A549 (cell line): Measurements from ENCODE around the gene GPATCH3. TPM values are rescaled to one million over a fixed set of nuclear protein-coding genes. Genes with fewer than 3 reads are reported as not detected.

Experiments
- ATAC-seq, 2 experiments: fragments of 200-7000 bp in 1 of 2; fragments of >200 bp in 1 of 2; cut with Nextera tagmentation in 1 of 2; cut with Tn5 transposase in 1 of 2; 3 replicates each; pipeline versions ENCODE4 v1.8.0 to v1.9.1; 2018 to 2020; ENCODE audit warnings: mild to moderate bottlenecking in 1 of 2, moderate library complexity in 1 of 2
- CTCF ChIA-PET: fragments of 300-600 bp; sonication (Branson Sonifier 250); formaldehyde crosslinking; extraction: SDS; loops from one replicate; lab custom pipeline; 2021; ENCODE audit warnings: antibody characterized with exemption, inconsistent platforms; lab: Yijun Ruan, JAX
- POLR2A ChIA-PET: fragments of 350-600 bp; formaldehyde crosslinking; extraction: SDS; loops from one replicate; lab custom pipeline; 2021; ENCODE audit warnings: antibody characterized with exemption, inconsistent platforms; lab: Yijun Ruan, JAX
- DNase-seq, 2 experiments: peaks; one replicate each; pipeline versions ENCODE4 v3.0.0 to v3.0.0-alpha.2; 2011 to 2016; ENCODE audit warnings: low read depth in 1 of 2, low spot score in 1 of 2
- FAIRE-seq: peaks from 2 replicates; lab custom pipeline; 2011; peaks lifted over from hg19 to GRCh38; lab: Jason Lieb, UNC
- H3K27ac ChIP-seq, 2 experiments: fragments of >200 bp; sonication (Bioruptor Twin); formaldehyde crosslinking; 3 replicates each; pipeline ENCODE4 v1.5.1; 2016 to 2017
- H3K4me1 ChIP-seq: fragments of >200 bp; sonication (Bioruptor Twin); formaldehyde crosslinking; 3 replicates; pipeline ENCODE4 v1.6.1; 2016
- H3K4me2 ChIP-seq: fragments of >200 bp; sonication (Bioruptor Twin); formaldehyde crosslinking; 3 replicates; pipeline ENCODE4 v1.6.1; 2016
- H3K4me3 ChIP-seq: fragments of >200 bp; sonication (Bioruptor Twin); formaldehyde crosslinking; 3 replicates; pipeline ENCODE4 v1.5.1; 2016
- H3K9me3 ChIP-seq: fragments of >200 bp; sonication (Bioruptor Twin); formaldehyde crosslinking; 3 replicates; pipeline ENCODE4 v1.6.1; 2016
- CBX8 ChIP-seq: fragments of 200-600 bp; sonication (generic); IDR thresholded peaks from 2 replicates; pipeline ENCODE4 v1.6.1; 2016
- CHD2 ChIP-seq: fragments of 150-350 bp; IDR thresholded peaks from 2 replicates; pipeline ENCODE4 v1.6.1; 2014; ENCODE audit warnings: low read length; ENCODE audit not compliant: partially characterized antibody
- CHD4 ChIP-seq: fragments of 200-600 bp; sonication (generic); IDR thresholded peaks from 2 replicates; pipeline ENCODE4 v1.6.1; 2016; ENCODE audit warnings: antibody characterized with exemption, mild to moderate bottlenecking, borderline replicate concordance
- EHMT2 ChIP-seq: fragments of 200-600 bp; sonication (generic); IDR thresholded peaks from 2 replicates; pipeline ENCODE4 v1.6.1; 2016; ENCODE audit warnings: antibody characterized with exemption, low read depth, mild to moderate bottlenecking, moderate library complexity
- JUN ChIP-seq, 2 experiments: fragments of >200 bp; sonication (Bioruptor Twin); formaldehyde crosslinking; IDR thresholded peaks; 2 replicates in 1 of 2; 3 replicates in 1 of 2; pipeline ENCODE4 v1.6.1; 2016 to 2017
- MAFK ChIP-seq: fragments of 450-650 bp; IDR thresholded peaks from 2 replicates; pipeline ENCODE4 v1.6.1; 2014; ENCODE audit not compliant: partially characterized antibody
- PHF8 ChIP-seq: fragments of 200-600 bp; sonication (generic); IDR thresholded peaks from 2 replicates; pipeline ENCODE4 v1.6.1; 2016; ENCODE audit warnings: low read depth, mild to moderate bottlenecking, antibody characterized with exemption, moderate library complexity, borderline replicate concordance
- POLR2A ChIP-seq: IDR thresholded peaks from 2 replicates; pipeline ENCODE4 v1.6.1; 2012; ENCODE audit warnings: mild to moderate bottlenecking, low read length
- POLR2AphosphoS2 ChIP-seq: conservative IDR thresholded peaks from 2 replicates; pipeline ENCODE4 v1.6.1; 2012; ENCODE audit warnings: low read length, improper control_type of control experiment, inconsistent platforms
- RNF2 ChIP-seq: fragments of 200-600 bp; sonication (generic); IDR thresholded peaks from 2 replicates; pipeline ENCODE4 v1.6.1; 2016; ENCODE audit warnings: low read depth, mild to moderate bottlenecking, antibody characterized with exemption, moderate library complexity, borderline replicate concordance
- SMC3 ChIP-seq: fragments of >200 bp; sonication (Bioruptor Twin); formaldehyde crosslinking; IDR thresholded peaks from 3 replicates; pipeline ENCODE4 v1.6.1; 2018; ENCODE audit warnings: inconsistent platforms
- SREBF2 ChIP-seq: fragments of 450-650 bp; IDR thresholded peaks from 2 replicates; pipeline ENCODE4 v1.6.1; 2014; ENCODE audit warnings: mild to moderate bottlenecking, moderate library complexity
- ZNF302 ChIP-seq: fragments of 250-450 bp; sonication (Bioruptor Pico); IDR thresholded peaks from 2 replicates; pipeline ENCODE4 v1.9.0; 2021; ENCODE audit warnings: inconsistent platforms, mild to moderate bottlenecking, moderate library complexity
- WGBS: methylation state at CpG from one replicate; pipeline ENCODE4 v1.1.6; 2017; ENCODE audit errors: missing lambda C conversion rate; 5-methylcytosine and 5-hydroxymethylcytosine counted together
- polyA plus RNA-seq, 4 experiments: library from polyadenylated mRNA; depleted of rRNA in 3 of 4; stranded (reverse); fragments of >200 nt; fragmentation: RNase III in 1 of 4; extraction: RNeasy Plus Mini Kit Qiagen cat#74134 plus additional on column Dnase treatment in 1 of 4; gene quantifications; 2 replicates in 3 of 4; 3 replicates in 1 of 4; pipeline ENCODE4 v1.2.3, GENCODE V29; 2011 to 2017
- TF ChIP-seq, protein P1 (sequence below): fragments of >200 bp; sonication (Bioruptor Twin); formaldehyde crosslinking; IDR thresholded peaks from 3 replicates; pipeline ENCODE4 v1.6.1; 2016
- TF ChIP-seq, protein P2 (sequence below): IDR thresholded peaks from 2 replicates; pipeline ENCODE4 v1.6.1; 2012; ENCODE audit warnings: low read depth, borderline replicate concordance
- TF ChIP-seq, protein P3 (sequence below): fragments of 200-600 bp; sonication (generic); IDR thresholded peaks from 2 replicates; pipeline ENCODE4 v1.6.1; 2016; ENCODE audit warnings: antibody characterized with exemption, mild to moderate bottlenecking, moderate library complexity
- TF ChIP-seq, protein P4 (sequence below): IDR thresholded peaks from 2 replicates; pipeline ENCODE4 v1.6.1; 2012
- TF ChIP-seq, protein P5 (sequence below): fragments of >200 bp; sonication (Bioruptor Twin); formaldehyde crosslinking; IDR thresholded peaks from 2 replicates; pipeline ENCODE4 v1.6.1; 2016
- TF ChIP-seq, protein P6 (sequence below): fragments of >200 bp; sonication (Bioruptor Twin); formaldehyde crosslinking; IDR thresholded peaks from 3 replicates; pipeline ENCODE4 v1.5.1; 2016

The GPATCH3 gene
- polyA plus RNA-seq, 2 of the 4 experiments (the other 2 are of a cell fraction): 5.4 to 8.7 TPM

DNA sequence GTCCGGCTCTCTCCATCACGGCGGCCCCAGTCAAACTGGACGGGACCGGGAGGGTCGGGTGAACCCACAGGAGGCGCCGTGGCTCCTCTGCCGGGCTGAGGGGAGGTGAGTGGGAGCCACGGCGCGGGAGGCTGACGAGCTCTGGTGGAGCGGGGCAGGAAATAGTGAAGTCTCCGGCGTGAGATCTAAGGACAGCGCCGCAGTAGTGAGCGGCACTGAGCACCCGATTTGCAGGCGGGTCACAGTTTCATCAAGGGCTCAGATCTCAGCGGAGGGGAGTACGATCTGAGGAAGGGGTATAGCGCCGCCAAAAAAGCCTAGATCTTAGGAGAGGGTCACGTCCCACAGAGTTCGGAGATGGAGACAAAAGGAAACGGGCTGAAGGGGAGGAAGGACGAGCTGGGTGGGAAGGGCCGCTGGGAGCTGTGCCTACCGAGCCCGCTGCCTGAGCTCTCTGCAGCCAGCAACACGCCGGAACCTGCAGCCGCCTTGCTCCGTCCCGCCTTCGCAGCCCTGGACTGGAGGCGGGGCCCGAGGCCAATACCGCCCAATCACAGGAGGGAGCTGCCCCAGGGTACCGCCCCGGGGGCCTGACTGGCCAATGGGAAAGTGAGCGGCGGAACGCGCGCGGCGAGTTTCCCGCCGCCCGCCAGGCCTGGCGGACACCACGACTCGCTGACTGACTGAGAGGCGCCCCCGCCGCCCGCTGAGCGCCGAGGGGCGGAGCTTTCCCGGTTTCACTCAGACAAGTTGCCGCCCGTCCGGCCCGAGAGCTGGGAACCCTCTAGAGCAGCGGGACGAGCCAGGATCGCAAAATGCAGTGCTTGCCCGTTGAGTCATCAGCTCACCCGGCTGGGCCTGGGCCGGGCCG lies 35.4 kb downstream of the GPATCH3 start (continued):
- TF ChIP-seq, protein P1, sequence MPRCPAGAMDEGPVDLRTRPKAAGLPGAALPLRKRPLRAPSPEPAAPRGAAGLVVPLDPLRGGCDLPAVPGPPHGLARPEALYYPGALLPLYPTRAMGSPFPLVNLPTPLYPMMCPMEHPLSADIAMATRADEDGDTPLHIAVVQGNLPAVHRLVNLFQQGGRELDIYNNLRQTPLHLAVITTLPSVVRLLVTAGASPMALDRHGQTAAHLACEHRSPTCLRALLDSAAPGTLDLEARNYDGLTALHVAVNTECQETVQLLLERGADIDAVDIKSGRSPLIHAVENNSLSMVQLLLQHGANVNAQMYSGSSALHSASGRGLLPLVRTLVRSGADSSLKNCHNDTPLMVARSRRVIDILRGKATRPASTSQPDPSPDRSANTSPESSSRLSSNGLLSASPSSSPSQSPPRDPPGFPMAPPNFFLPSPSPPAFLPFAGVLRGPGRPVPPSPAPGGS: peak; percentile 45; the same call in 1 of the 3 replicates
- TF ChIP-seq CHD4 (no peak), RNF2 (no peak), CBX8 (no peak), EHMT2 (no peak), SREBF2 (no peak)

DNA sequence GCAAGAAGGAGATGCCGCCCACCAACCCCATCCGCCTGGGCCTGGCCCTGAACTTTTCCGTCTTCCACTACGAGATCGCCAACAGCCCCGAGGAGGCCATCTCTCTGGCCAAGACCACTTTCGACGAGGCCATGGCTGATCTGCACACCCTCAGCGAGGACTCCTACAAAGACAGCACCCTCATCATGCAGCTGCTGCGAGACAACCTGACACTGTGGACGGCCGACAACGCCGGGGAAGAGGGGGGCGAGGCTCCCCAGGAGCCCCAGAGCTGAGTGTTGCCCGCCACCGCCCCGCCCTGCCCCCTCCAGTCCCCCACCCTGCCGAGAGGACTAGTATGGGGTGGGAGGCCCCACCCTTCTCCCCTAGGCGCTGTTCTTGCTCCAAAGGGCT lies 36.6 kb downstream of the GPATCH3 start:
- Histone ChIP-seq H3K9me3 (no peaks in the 10 kb centered on the region), H3K4me2 (peak overlapping the region; percentile 100), H3K27ac (peak overlapping the region; percentile 90 to 99), H3K4me3 (peak overlapping the region; percentile 66), H3K4me1 (peaks cover 30% of the 10 kb centered on the region)
- peak; percentile 1 to 4; a peak in 4 of 6 replicates for ATAC-seq
- DNase-seq: no peak
- ChIA-PET CTCF (interaction anchor here (0.8 to 7.2 kb wide), 6 partner anchors 14 to 261 kb away, joined by 3 to 57 read pairs (median 13); no protein-coding TSS in a partner anchor), POLR2A (interaction anchor here (0.6 to 1.4 kb wide), 2 partner anchors 15 to 130 kb away, joined by 5 read pairs; partner anchors contain the start of gene TRNP1)
- TF ChIP-seq, protein P2, sequence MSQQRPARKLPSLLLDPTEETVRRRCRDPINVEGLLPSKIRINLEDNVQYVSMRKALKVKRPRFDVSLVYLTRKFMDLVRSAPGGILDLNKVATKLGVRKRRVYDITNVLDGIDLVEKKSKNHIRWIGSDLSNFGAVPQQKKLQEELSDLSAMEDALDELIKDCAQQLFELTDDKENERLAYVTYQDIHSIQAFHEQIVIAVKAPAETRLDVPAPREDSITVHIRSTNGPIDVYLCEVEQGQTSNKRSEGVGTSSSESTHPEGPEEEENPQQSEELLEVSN: 0 out of 2 replicates have a peak, but pooled peaks have one; percentile 6
- TF ChIP-seq POLR2AphosphoS2: no peak
- 0% methylated on average over 4 of the region's 20 CpGs for WGBS
- no peak for FAIRE-seq

DNA sequence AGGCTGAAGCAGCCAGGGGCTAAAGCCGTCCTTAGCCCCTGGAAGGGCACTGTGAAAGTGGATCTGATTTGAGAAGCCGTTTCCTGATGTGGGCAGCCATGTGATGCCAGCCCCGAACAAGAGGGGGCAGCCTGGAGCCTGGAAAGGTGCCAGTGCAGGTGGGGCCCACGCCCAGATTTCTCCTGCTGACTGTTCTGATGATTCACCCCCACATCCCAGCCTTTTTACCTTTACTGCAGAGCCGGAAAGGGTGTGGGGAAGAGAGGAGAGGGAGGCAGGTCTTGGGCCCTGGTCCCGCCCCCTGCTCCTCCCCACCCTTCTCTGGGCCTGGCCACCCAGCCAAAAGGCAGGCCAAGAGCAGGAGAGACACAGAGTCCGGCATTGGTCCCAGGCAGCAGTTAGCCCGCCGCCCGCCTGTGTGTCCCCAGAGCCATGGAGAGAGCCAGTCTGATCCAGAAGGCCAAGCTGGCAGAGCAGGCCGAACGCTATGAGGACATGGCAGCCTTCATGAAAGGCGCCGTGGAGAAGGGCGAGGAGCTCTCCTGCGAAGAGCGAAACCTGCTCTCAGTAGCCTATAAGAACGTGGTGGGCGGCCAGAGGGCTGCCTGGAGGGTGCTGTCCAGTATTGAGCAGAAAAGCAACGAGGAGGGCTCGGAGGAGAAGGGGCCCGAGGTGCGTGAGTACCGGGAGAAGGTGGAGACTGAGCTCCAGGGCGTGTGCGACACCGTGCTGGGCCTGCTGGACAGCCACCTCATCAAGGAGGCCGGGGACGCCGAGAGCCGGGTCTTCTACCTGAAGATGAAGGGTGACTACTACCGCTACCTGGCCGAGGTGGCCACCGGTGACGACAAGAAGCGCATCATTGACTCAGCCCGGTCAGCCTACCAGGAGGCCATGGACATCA lies 37.2 kb downstream of the GPATCH3 start, which contains the start of gene SFN:
Gene SFN, plus strand, starts transcription at position 369 of the 904 bp plus-strand sequence. Its CDS starts 64 bp downstream, at position 433.
- no peak for FAIRE-seq
- H3K4me1 ChIP-seq: peaks cover 30% of the 10 kb centered on the region
- peak within 1 kb of the TSS; percentile 66 for H3K4me3 ChIP-seq
- 3% methylated on average over 26 of the region's 37 CpGs for WGBS
- peak within 1 kb of the TSS; percentile 90 to 99 for H3K27ac ChIP-seq
- H3K4me2 ChIP-seq: peak within 1 kb of the TSS; percentile 100
- ChIA-PET CTCF (interaction anchor here (0.8 to 7.2 kb wide), 8 partner anchors 8 to 260 kb away, joined by 3 to 57 read pairs (median 4); no protein-coding TSS in a partner anchor), POLR2A (interaction anchor here (0.6 to 1.4 kb wide), 2 partner anchors 14 to 131 kb away, joined by 5 read pairs; partner anchors contain the start of gene TRNP1)
- no peaks in the 10 kb centered on the region for H3K9me3 ChIP-seq
- peak; percentile 79 to 95 for DNase-seq
- ATAC-seq: peak; percentile 61 to 74
- TF ChIP-seq PHF8 (no peak), SMC3 (peak; percentile 32; the same call in 2 of the 3 replicates), MAFK (no peak), POLR2A (peak; percentile 97), CHD2 (no peak), JUN (IDR thresholded peaks at IDR 0.05) (peak in 1 of 2 experiments; percentile 60; a peak in 3 of 5 replicates), ZNF302 (CRISPR knock-in tag) (no peak)
- TF ChIP-seq, protein P2: peak; percentile 54; the same call in 1 of the 2 replicates
- TF ChIP-seq, protein P1: 0 out of 3 replicates have a peak, but pooled peaks have one; percentile 71
- TF ChIP-seq, protein P3, sequence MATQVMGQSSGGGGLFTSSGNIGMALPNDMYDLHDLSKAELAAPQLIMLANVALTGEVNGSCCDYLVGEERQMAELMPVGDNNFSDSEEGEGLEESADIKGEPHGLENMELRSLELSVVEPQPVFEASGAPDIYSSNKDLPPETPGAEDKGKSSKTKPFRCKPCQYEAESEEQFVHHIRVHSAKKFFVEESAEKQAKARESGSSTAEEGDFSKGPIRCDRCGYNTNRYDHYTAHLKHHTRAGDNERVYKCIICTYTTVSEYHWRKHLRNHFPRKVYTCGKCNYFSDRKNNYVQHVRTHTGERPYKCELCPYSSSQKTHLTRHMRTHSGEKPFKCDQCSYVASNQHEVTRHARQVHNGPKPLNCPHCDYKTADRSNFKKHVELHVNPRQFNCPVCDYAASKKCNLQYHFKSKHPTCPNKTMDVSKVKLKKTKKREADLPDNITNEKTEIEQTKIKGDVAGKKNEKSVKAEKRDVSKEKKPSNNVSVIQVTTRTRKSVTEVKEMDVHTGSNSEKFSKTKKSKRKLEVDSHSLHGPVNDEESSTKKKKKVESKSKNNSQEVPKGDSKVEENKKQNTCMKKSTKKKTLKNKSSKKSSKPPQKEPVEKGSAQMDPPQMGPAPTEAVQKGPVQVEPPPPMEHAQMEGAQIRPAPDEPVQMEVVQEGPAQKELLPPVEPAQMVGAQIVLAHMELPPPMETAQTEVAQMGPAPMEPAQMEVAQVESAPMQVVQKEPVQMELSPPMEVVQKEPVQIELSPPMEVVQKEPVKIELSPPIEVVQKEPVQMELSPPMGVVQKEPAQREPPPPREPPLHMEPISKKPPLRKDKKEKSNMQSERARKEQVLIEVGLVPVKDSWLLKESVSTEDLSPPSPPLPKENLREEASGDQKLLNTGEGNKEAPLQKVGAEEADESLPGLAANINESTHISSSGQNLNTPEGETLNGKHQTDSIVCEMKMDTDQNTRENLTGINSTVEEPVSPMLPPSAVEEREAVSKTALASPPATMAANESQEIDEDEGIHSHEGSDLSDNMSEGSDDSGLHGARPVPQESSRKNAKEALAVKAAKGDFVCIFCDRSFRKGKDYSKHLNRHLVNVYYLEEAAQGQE: peak; percentile 13; the same call in 1 of the 2 replicates
- TF ChIP-seq, protein P4, sequence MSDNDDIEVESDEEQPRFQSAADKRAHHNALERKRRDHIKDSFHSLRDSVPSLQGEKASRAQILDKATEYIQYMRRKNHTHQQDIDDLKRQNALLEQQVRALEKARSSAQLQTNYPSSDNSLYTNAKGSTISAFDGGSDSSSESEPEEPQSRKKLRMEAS: peak; percentile 58; the same call in 1 of the 2 replicates
- TF ChIP-seq, protein P5, sequence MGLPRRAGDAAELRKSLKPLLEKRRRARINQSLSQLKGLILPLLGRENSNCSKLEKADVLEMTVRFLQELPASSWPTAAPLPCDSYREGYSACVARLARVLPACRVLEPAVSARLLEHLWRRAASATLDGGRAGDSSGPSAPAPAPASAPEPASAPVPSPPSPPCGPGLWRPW: no peak
- TF ChIP-seq, protein P6, sequence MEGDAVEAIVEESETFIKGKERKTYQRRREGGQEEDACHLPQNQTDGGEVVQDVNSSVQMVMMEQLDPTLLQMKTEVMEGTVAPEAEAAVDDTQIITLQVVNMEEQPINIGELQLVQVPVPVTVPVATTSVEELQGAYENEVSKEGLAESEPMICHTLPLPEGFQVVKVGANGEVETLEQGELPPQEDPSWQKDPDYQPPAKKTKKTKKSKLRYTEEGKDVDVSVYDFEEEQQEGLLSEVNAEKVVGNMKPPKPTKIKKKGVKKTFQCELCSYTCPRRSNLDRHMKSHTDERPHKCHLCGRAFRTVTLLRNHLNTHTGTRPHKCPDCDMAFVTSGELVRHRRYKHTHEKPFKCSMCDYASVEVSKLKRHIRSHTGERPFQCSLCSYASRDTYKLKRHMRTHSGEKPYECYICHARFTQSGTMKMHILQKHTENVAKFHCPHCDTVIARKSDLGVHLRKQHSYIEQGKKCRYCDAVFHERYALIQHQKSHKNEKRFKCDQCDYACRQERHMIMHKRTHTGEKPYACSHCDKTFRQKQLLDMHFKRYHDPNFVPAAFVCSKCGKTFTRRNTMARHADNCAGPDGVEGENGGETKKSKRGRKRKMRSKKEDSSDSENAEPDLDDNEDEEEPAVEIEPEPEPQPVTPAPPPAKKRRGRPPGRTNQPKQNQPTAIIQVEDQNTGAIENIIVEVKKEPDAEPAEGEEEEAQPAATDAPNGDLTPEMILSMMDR: peak; percentile 55
